K562 (cell line): ENCODE data around the gene ZDHHC18. TPM values are rescaled to one million over a fixed set of nuclear protein-coding genes. Genes with fewer than 3 reads are reported as not detected.
A peak's percentile ranks its signal among the peaks of the same experiment; 100 is the strongest.

Experiments
- ATAC-seq: fragments of 200-7000 bp; cut with Tn5 transposase; 3 replicates; pipeline ENCODE4 v1.9.1; 2020; ENCODE audit warnings: moderate library complexity
- BruUV-seq: library from RNA; stranded (reverse); fragments of 400-500 nt; replicated peaks from 2 replicates; lab custom pipeline; 2021; lab: Mats Ljungman, UMichigan
- CTCF ChIA-PET: fragments of 300-600 bp; formaldehyde crosslinking; extraction: SDS; loops from one replicate; lab custom pipeline; 2021; ENCODE audit warnings: low intra/inter-chr PET ratio; lab: Yijun Ruan, JAX
- POLR2A ChIA-PET: fragments of 300-600, 350-650 bp; sonication (Branson Sonifier 250); formaldehyde crosslinking; extraction: SDS; loops from one replicate; lab custom pipeline; 2021; ENCODE audit warnings: antibody characterized with exemption, inconsistent platforms; lab: Yijun Ruan, JAX
- DNase-seq, 4 experiments: peaks; one replicate each; pipeline versions ENCODE4 v3.0.0 to v3.0.0-alpha.2; 2011 to 2018; ENCODE audit warnings: low spot score in 3 of 4, mixed read lengths in 3 of 4; ENCODE audit errors: extremely low read depth in 1 of 4
- FAIRE-seq: peaks from 2 replicates; lab custom pipeline; 2011; peaks lifted over from hg19 to GRCh38; lab: Jason Lieb, UNC
- H2AFZ ChIP-seq: 2 replicates; pipeline ENCODE4 v1.6.0; 2011; ENCODE audit warnings: low read depth, low read length, control low read depth, inconsistent platforms
- H3K27ac ChIP-seq: fragments of 200-600 bp; 3 replicates; pipeline ENCODE4 v1.8.0; 2011; ENCODE audit warnings: low read depth, mild to moderate bottlenecking, control low read depth, inconsistent platforms, low read length, moderate library complexity, mixed read lengths; ENCODE audit errors: extremely low read depth
- H3K27me3 ChIP-seq, 2 experiments: fragments of 300-600 bp in 1 of 2; 2 replicates in 1 of 2; 3 replicates in 1 of 2; pipeline versions ENCODE4 v1.6.0 to v1.8.0; 2011; ENCODE audit warnings: inconsistent platforms in 2 of 2, low read length in 2 of 2, mild to moderate bottlenecking in 1 of 2, mixed read lengths in 1 of 2, moderate library complexity in 1 of 2; ENCODE audit not compliant: control insufficient read depth in 2 of 2, insufficient read depth in 2 of 2
- H3K36me3 ChIP-seq: fragments of 300-600 bp; 3 replicates; pipeline ENCODE4 v1.8.0; 2011; ENCODE audit warnings: mild to moderate bottlenecking, low read length, inconsistent platforms; ENCODE audit not compliant: control insufficient read depth, insufficient read depth
- H3K4me1 ChIP-seq, 2 experiments: fragments of 200-600 bp in 1 of 2; replicated peaks in 1 of 2; 2 replicates in 1 of 2; 3 replicates in 1 of 2; pipeline versions ENCODE4 v1.5.1 to v1.8.0; 2011; ENCODE audit warnings: inconsistent platforms in 2 of 2, low read length in 2 of 2, mild to moderate bottlenecking in 1 of 2, mixed read lengths in 1 of 2, moderate library complexity in 1 of 2; ENCODE audit not compliant: control insufficient read depth in 2 of 2, insufficient read depth in 2 of 2
- H3K4me2 ChIP-seq: 2 replicates; pipeline ENCODE4 v1.6.1; 2011; ENCODE audit warnings: low read length, control low read depth, inconsistent platforms, mixed read lengths; ENCODE audit not compliant: insufficient read depth
- H3K4me3 ChIP-seq: fragments of 200-600 bp; sonication (generic), shearing (Covaris generic); 2 replicates; pipeline ENCODE4 v1.5.1; 2016; ENCODE audit warnings: control low read depth, inconsistent platforms
- H3K79me2 ChIP-seq: fragments of 200-600 bp; 3 replicates; pipeline ENCODE4 v1.8.0; 2011; ENCODE audit warnings: low read length, inconsistent platforms; ENCODE audit not compliant: control insufficient read depth, insufficient read depth
- H3K9ac ChIP-seq, 2 experiments: 2 replicates each; pipeline versions ENCODE4 v1.6.0 to v1.6.1; 2011; ENCODE audit warnings: low read depth in 2 of 2, low read length in 2 of 2, control low read depth in 1 of 2, inconsistent platforms in 1 of 2, mild to moderate bottlenecking in 1 of 2, mixed read lengths in 1 of 2; ENCODE audit not compliant: insufficient read depth in 1 of 2
- H3K9me1 ChIP-seq: one replicate; pipeline ENCODE4 v1.6.0; 2011; ENCODE audit warnings: inconsistent platforms, mild to moderate bottlenecking, low read length, moderate library complexity; ENCODE audit not compliant: control insufficient read depth, insufficient read depth
- H3K9me3 ChIP-seq: replicated peaks from 2 replicates; pipeline ENCODE4 v1.5.1; 2011; ENCODE audit warnings: low read depth, low read length, inconsistent platforms; ENCODE audit not compliant: control insufficient read depth, insufficient read depth
- H4K20me1 ChIP-seq: replicated peaks from 2 replicates; pipeline ENCODE4 v1.6.1; 2011; ENCODE audit warnings: low read length, inconsistent platforms, mixed read lengths; ENCODE audit not compliant: control insufficient read depth, insufficient read depth
- ATF2 ChIP-seq: sonication (generic); formaldehyde crosslinking; IDR thresholded peaks from 2 replicates; pipeline ENCODE4 v1.8.1; 2022; ENCODE audit warnings: missing genetic modification reagents
- STAT6 ChIP-seq: sonication (generic); formaldehyde crosslinking; IDR thresholded peaks from 2 replicates; pipeline ENCODE4 v1.8.1; 2023; ENCODE audit warnings: mild to moderate bottlenecking, missing genetic modification reagents
- ZNF140 ChIP-seq: fragments of 250-450 bp; sonication (Bioruptor Pico); IDR thresholded peaks from 2 replicates; pipeline ENCODE4 v1.8.0; 2021; ENCODE audit warnings: moderate library complexity, mild to moderate bottlenecking, inconsistent platforms
- ZNF175 ChIP-seq: fragments of 200-800 bp; sonication (Bioruptor generic); IDR thresholded peaks from 2 replicates; pipeline ENCODE4 v1.6.1; 2016; ENCODE audit warnings: low read depth, mild to moderate bottlenecking, missing genetic modification characterization, missing compliant biosample characterization
- ZNF518B ChIP-seq: fragments of 250-450 bp; sonication (Bioruptor Pico); IDR thresholded peaks from 2 replicates; pipeline ENCODE4 v1.5.0; 2021; ENCODE audit warnings: mild to moderate bottlenecking, moderate library complexity
- ZNF830 ChIP-seq: fragments of 250-450 bp; sonication (Bioruptor Pico); IDR thresholded peaks from 2 replicates; pipeline ENCODE4 v1.5.0; 2021; ENCODE audit warnings: mild to moderate bottlenecking
- WGBS: fragments of 100-300 bp; shearing (Covaris generic); methylation state at CpG from one replicate; pipeline ENCODE4 v1.1.6; 2016; ENCODE audit warnings: low coverage, mixed read lengths; ENCODE audit not compliant: insufficient coverage; ENCODE audit errors: missing lambda C conversion rate; 5-methylcytosine and 5-hydroxymethylcytosine counted together
- in situ Hi-C: fragments of 300-500 bp; cut with MboI; formaldehyde crosslinking; loops from 4 replicates; pipeline ENCODE4 v1.15.0; 2018; ENCODE audit warnings: inconsistent platforms, mixed read lengths
- intact Hi-C: fragments of 100-400 bp; cut with micrococcal nuclease; formaldehyde crosslinking; loops from 2 replicates; pipeline ENCODE4 v1.14.2; 2022
- polyA plus RNA-seq, 8 experiments: library from polyadenylated mRNA; depleted of rRNA in 4 of 8; stranded (reverse) in 5 of 8; unstranded in 3 of 8; fragments of >200 nt; fragmentation: Nextera tagmentation in 2 of 8; fragmentation: Illumina TruSeq in 1 of 8; extraction: Ambion mirVana in 2 of 8; extraction: Trizol in 1 of 8; gene quantifications; 2 replicates each; pipeline versions ENCODE4 v1.2.1 to v1.2.3, GENCODE V29; 2011 to 2014; ENCODE audit warnings: inconsistent platforms in 1 of 8, missing spikeins in 1 of 8
- total RNA-seq, 7 experiments: library from RNA; depleted of rRNA in 6 of 7; stranded (reverse); fragments of >200 nt in 6 of 7; fragmentation: Illumina TruSeq in 2 of 7; extraction: Trizol in 2 of 7; gene quantifications; 2 replicates each; pipeline versions ENCODE4 v1.2.1 to v1.2.3, GENCODE V29; 2011 to 2021; ENCODE audit warnings: low replicate concordance in 1 of 7
- TF ChIP-seq, protein P1 (sequence below): fragments of 450-650 bp; formaldehyde crosslinking; IDR thresholded peaks from 2 replicates; pipeline ENCODE4 v1.4.0; 2022; ENCODE audit warnings: missing genetic modification characterization

The ZDHHC18 gene
- total and polyA plus RNA-seq, 9 of the 15 experiments (the other 6 are each of a cell fraction or from before 2014, with no cell fraction given) = 0.42 to 35.6 (median 15.8) TPM

DNA sequence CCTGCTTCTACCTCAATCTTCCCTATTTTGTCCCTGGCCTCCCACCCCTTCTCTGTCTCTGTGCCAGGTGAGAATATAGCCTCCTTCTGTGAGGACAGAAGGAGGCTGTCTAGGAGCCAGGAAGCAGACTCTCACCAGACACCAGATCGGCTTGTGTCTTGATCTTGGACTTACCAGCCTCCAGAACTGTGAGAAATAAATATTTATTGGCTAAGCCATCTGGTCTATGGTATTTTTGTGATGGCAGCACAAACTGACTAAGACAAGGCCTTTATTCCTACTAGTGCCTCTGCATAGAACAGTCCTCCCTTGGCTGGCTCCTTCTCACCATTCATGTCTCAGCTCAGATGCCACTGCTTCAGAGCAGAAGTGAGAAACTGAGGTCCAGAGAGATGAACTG lies 61.7 kb downstream of the ZDHHC18 start:
- 91% methylated on average over 1 of the region's 1 CpG for WGBS
- Histone ChIP-seq H3K9me3 (no peaks in the 10 kb centered on the region), H3K9ac (0 out of 4 replicates have a peak overlapping the region, but pooled peaks of 1 of the 2 experiments have one; percentile 37), H3K79me2 (peaks cover 24% of the 10 kb centered on the region), H3K4me2 (no peak overlapping the region), H4K20me1 (peaks cover 7% of the 10 kb centered on the region; the same call in 1 of the 2 replicates), H3K27ac (no peak overlapping the region), H3K4me3 (no peak overlapping the region), H3K36me3 (peaks cover 65% of the 10 kb centered on the region), H3K4me1 (peaks cover 13 to 27% of the 10 kb centered on the region in 2 experiments), H3K27me3 (no peaks in the 10 kb centered on the region), H2AFZ (no peak overlapping the region), H3K9me1 (no peaks in the 10 kb centered on the region)
- intact Hi-C loops (no loop called here), in situ Hi-C loops (no loop called here)
- no peak for ATAC-seq
- TF ChIP-seq, protein P1, sequence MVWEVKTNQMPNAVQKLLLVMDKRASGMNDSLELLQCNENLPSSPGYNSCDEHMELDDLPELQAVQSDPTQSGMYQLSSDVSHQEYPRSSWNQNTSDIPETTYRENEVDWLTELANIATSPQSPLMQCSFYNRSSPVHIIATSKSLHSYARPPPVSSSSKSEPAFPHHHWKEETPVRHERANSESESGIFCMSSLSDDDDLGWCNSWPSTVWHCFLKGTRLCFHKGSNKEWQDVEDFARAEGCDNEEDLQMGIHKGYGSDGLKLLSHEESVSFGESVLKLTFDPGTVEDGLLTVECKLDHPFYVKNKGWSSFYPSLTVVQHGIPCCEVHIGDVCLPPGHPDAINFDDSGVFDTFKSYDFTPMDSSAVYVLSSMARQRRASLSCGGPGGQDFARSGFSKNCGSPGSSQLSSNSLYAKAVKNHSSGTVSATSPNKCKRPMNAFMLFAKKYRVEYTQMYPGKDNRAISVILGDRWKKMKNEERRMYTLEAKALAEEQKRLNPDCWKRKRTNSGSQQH (CRISPR knock-in tag) = no peak
- TF ChIP-seq ZNF140 (no peak), ATF2 (CRISPR knock-in tag) (no peak), STAT6 (CRISPR knock-in tag) (no peak), ZNF175 (CRISPR knock-in tag) (no peak), ZNF830 (no peak), ZNF518B (CRISPR knock-in tag) (no peak)
- DNase-seq = no peak
- FAIRE-seq = no peak
- BruUV-seq = no TSS peak
- POLR2A ChIA-PET = interaction anchor here (0.6 to 12.0 kb wide), 7 partner anchors 11 to 186 kb away, joined by 3 to 110 read pairs (median 3); partner anchors contain the start of gene GPATCH3
- CTCF ChIA-PET = no interaction called here
